NB4 (cell line): Measurements from ENCODE around the gene ZNF606.

Source experiments
- MYC ChIP-seq: IDR thresholded peaks from 2 replicates; pipeline ENCODE4 v1.6.1; 2011; ENCODE audit warnings: low read depth, low read length
- POLR2A ChIP-seq: IDR thresholded peaks from 2 replicates; pipeline ENCODE4 v1.6.1; 2011; ENCODE audit warnings: mild to moderate bottlenecking; ENCODE audit not compliant: insufficient read length; ENCODE audit errors: extremely low read depth
- TF ChIP-seq, protein P1 (sequence below): IDR thresholded peaks from one replicate; pipeline ENCODE4 v1.5.1; 2012; ENCODE audit warnings: low read depth, low read length
- TF ChIP-seq, protein P2 (sequence below): IDR thresholded peaks from 2 replicates; pipeline ENCODE4 v1.6.1; 2011; ENCODE audit warnings: low read depth, low read length

DNA sequence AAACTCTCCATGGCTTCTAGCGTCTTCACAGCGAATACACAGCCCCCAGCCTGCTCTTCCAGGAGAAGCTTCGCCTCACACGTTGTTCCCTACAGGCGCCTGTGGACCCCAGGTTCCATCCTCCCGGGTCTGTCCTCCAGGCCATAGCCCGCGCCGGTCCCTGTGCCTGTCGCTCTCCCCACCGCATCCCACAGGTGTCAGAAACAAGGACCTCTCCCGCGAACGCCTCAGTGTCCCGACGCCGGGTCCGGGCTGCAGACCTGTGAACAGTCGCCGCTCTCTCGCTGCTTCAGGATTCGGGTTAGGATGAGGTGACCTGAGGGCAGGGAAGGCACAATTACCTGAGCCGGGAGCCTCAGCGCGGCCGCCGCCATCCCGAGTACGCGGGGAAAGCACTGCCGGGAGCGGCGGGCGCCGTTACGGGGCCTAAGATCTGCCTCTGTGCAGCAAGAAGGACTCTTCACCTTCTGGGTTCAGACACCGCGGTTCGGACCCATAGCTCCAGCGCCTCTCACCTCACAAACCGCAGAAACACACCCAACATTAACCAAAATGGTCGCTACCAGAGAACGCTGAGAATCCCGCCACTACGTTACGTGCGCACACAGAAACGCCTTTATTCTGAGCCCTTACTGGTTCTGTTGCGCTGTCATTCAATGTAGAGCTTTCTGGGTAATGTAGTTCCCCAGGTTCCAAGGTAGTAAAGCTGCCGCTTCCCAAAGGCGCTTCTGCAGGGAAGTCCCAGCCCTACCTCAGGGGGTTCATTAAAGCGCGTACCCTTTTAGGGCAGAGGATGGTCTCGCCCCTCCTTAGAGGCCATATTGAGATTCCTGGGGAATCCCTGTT, 67.6 kb downstream of the ZNF606 start, which contains the start of gene ZNF418:
- TF ChIP-seq, protein P1, sequence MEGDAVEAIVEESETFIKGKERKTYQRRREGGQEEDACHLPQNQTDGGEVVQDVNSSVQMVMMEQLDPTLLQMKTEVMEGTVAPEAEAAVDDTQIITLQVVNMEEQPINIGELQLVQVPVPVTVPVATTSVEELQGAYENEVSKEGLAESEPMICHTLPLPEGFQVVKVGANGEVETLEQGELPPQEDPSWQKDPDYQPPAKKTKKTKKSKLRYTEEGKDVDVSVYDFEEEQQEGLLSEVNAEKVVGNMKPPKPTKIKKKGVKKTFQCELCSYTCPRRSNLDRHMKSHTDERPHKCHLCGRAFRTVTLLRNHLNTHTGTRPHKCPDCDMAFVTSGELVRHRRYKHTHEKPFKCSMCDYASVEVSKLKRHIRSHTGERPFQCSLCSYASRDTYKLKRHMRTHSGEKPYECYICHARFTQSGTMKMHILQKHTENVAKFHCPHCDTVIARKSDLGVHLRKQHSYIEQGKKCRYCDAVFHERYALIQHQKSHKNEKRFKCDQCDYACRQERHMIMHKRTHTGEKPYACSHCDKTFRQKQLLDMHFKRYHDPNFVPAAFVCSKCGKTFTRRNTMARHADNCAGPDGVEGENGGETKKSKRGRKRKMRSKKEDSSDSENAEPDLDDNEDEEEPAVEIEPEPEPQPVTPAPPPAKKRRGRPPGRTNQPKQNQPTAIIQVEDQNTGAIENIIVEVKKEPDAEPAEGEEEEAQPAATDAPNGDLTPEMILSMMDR, result no peak
- TF ChIP-seq POLR2A (no peak), MYC (no peak)
- TF ChIP-seq, protein P2, sequence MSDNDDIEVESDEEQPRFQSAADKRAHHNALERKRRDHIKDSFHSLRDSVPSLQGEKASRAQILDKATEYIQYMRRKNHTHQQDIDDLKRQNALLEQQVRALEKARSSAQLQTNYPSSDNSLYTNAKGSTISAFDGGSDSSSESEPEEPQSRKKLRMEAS, result no peak
